GM12891 (cell line): ENCODE data around the gene VPS4B.
A peak's percentile ranks its signal among the peaks of the same experiment; 100 is the strongest.
"Not testable (repeated sequence)": the region's sequence is repeated elsewhere in the genome, so short reads cannot be mapped to it uniquely, and the experiment has no call there.

ENCODE experiments used
- DNase-seq: peaks from one replicate; pipeline ENCODE4 v3.0.0; 2011; ENCODE audit warnings: low spot score; ENCODE audit not compliant: insufficient read length
- FAIRE-seq: peaks from 2 replicates; lab custom pipeline; 2011; peaks lifted over from hg19 to GRCh38; lab: Jason Lieb, UNC
- PAX5 ChIP-seq: IDR thresholded peaks from 2 replicates; pipeline ENCODE4 v1.6.1; 2011; ENCODE audit warnings: low read length, moderate library complexity, mild to moderate bottlenecking; ENCODE audit not compliant: insufficient read depth, severe bottlenecking
- POLR2A ChIP-seq: IDR thresholded peaks from 2 replicates; pipeline ENCODE4 v1.6.1; 2011; ENCODE audit warnings: low read depth, low read length, control low read depth
- POLR2AphosphoS5 ChIP-seq: IDR thresholded peaks from 2 replicates; pipeline ENCODE4 v1.6.1; 2011; ENCODE audit warnings: low read depth, low read length, control low read depth
- POU2F2 ChIP-seq: IDR thresholded peaks from 2 replicates; pipeline ENCODE4 v1.6.1; 2011; ENCODE audit warnings: low read depth, mild to moderate bottlenecking, control low read depth, low read length, moderate library complexity
- SPI1 ChIP-seq: IDR thresholded peaks from 2 replicates; pipeline ENCODE4 v1.6.1; 2011; ENCODE audit warnings: low read depth, low read length, control low read depth
- TAF1 ChIP-seq: IDR thresholded peaks from 2 replicates; pipeline ENCODE4 v1.6.1; 2011; ENCODE audit warnings: low read depth, low read length, control low read depth

Gene VPS4B

GRCh38 chr18:63377275-63377980 is 44.8 kb downstream of the VPS4B start:
- DNase-seq (no peak), FAIRE-seq (no peak)
- TF ChIP-seq SPI1 (no peak), PAX5 (no peak)

- TF ChIP-seq POLR2A: no peak
- no peak for TF ChIP-seq SPI1
- TF ChIP-seq PAX5: no peak
- no peak for TF ChIP-seq POLR2AphosphoS5
- no peak for TF ChIP-seq TAF1
- TF ChIP-seq POU2F2: no peak
- FAIRE-seq (no peak), DNase-seq (no peak)
Measured at GRCh38 chr18:63376538-63376937, 45.7 kb downstream of the VPS4B start.

- no peak for TF ChIP-seq POLR2A
- no peak for TF ChIP-seq POU2F2
- no peak for TF ChIP-seq TAF1
- TF ChIP-seq SPI1: no peak
- no peak for TF ChIP-seq PAX5
- TF ChIP-seq POLR2AphosphoS5: no peak
- DNase-seq: no peak
- FAIRE-seq: no peak
Measured at GRCh38 chr18:63374540-63374939, 47.7 kb downstream of the VPS4B start.

GRCh38 chr18:63373161-63373560 is 49.1 kb downstream of the VPS4B start:
- DNase-seq: no peak
- no peak for FAIRE-seq
- TF ChIP-seq SPI1: no peak

- TF ChIP-seq PAX5: no peak
- no peak for TF ChIP-seq POU2F2
- no peak for TF ChIP-seq SPI1
- TF ChIP-seq POLR2AphosphoS5: no peak
- no peak for DNase-seq
- FAIRE-seq: no peak
Measured at GRCh38 chr18:63368611-63369010, 53.7 kb downstream of the VPS4B start.

- TF ChIP-seq POU2F2 (no peak), TAF1 (peak; percentile 71; the same call in 1 of the 2 replicates), PAX5 (no peak), SPI1 (no peak), POLR2AphosphoS5 (peak; percentile 83; the same call in 1 of the 2 replicates), POLR2A (peak; percentile 83)
- peak; percentile 75 for DNase-seq
- FAIRE-seq: peak; percentile 80
Measured at GRCh38 chr18:63367053-63367953, 55.0 kb downstream of the VPS4B start, which contains the start of gene KDSR. TSS of gene KDSR (minus strand) at chr18:63367206. CDS start at chr18:63367118, 88 bp downstream.

- DNase-seq (peak; percentile 46), FAIRE-seq (peak; percentile 74)
- TF ChIP-seq POLR2AphosphoS5 (no peak), SPI1 (0 out of 2 replicates have a peak, but pooled peaks have one; percentile 5), TAF1 (no peak), POLR2A (no peak)
Measured at GRCh38 chr18:63366213-63367052, 55.8 kb downstream of the VPS4B start.

- FAIRE-seq (no peak), DNase-seq (peak; percentile 2)
- no peak for TF ChIP-seq POLR2AphosphoS5
- TF ChIP-seq POLR2A: no peak
- no peak for TF ChIP-seq POU2F2
- TF ChIP-seq PAX5: no peak
- no peak for TF ChIP-seq SPI1
- no peak for TF ChIP-seq TAF1
Measured at GRCh38 chr18:63365876-63366212, 56.4 kb downstream of the VPS4B start.

GRCh38 chr18:63363951-63364350 is 58.3 kb downstream of the VPS4B start:
- DNase-seq (no peak), FAIRE-seq (no peak)
- TF ChIP-seq POU2F2 (no peak), POLR2AphosphoS5 (no peak), PAX5 (no peak), POLR2A (no peak), TAF1 (no peak), SPI1 (peak; percentile 57)

- not testable (repeated sequence) for DNase-seq, FAIRE-seq
Measured at GRCh38 chr18:63363420-63363819, 58.9 kb downstream of the VPS4B start.
